GM19395 (cell line): ENCODE data around the gene ZNF521.

Source experiments
- ATAC-seq: cut with Tn5 transposase; IDR thresholded peaks from one replicate; pipeline ENCODE4 v1.9.1; 2021; ENCODE audit warnings: mild to moderate bottlenecking, moderate library complexity; ENCODE audit not compliant: unreplicated experiment

ZNF521 gene

GRCh38 chr18:25340762-25341161 lies 11.2 kb downstream of the ZNF521 start:
- no peak for ATAC-seq

DNA sequence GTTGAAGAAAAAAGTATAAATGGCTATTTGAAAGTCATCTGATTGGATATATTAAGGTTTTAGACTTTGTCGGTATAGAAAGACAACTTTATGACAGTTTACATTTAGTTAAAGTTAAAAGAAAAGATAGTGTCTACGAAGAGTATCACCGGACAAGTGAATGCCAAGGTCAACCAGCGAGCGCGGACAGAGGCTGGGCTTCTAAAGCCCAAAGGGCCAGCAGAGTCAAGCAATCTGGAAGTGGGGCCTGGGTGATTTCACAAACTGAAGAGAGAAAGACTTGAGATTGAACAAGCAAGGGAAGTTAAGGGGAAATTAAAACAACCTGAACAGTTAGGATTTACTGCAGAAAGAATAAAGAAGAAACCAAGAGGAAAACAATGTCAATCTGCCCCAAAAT lies 16.3 kb downstream of the ZNF521 start:
- ATAC-seq, result no peak

DNA sequence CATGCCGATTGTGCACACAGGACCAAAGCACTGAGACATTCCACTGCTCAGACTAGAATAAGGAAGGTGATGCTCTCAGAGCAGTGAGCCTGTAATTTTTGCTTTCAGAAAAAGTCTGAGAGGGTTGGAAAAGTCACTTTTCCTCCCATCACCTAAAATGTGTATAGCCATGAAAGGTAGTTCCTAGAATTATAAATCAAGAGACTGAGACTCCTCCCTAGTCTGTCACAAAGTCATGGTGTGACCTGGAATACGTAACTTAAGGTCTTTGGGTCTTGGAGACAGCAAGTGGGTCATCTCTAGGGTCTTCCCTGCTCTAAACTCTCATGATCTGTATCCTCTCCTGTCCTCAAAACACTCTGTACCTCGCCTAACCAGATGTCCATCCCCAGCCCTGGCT lies 16.9 kb downstream of the ZNF521 start:
- ATAC-seq, result no peak

- no peak for ATAC-seq
Observed at GRCh38 chr18:25334588-25334987, 17.4 kb downstream of the ZNF521 start.

GRCh38 chr18:25332002-25332401 lies 20.0 kb downstream of the ZNF521 start:
- no peak for ATAC-seq

DNA sequence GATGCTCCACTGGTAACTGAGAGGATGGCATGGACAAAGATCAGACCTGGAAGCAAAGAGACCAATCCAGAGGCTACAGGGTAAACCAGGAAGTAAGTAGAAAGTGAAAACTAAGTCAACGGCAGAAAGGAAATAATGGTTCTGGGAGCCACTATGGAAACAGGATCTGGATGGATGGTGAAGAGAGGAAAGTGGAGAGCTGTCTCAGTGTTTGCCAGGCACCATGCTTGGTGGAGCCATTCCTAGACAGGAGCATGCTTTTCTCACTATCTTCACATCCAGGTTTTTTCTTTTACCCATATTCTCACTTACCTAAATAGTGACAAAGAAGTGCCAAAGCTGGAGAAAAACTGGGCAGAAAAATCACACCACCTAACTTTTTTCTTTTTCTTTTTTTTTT lies 22.2 kb downstream of the ZNF521 start:
- ATAC-seq, result no peak

- no peak for ATAC-seq
Observed at GRCh38 chr18:25327584-25327983, 24.4 kb downstream of the ZNF521 start.

DNA sequence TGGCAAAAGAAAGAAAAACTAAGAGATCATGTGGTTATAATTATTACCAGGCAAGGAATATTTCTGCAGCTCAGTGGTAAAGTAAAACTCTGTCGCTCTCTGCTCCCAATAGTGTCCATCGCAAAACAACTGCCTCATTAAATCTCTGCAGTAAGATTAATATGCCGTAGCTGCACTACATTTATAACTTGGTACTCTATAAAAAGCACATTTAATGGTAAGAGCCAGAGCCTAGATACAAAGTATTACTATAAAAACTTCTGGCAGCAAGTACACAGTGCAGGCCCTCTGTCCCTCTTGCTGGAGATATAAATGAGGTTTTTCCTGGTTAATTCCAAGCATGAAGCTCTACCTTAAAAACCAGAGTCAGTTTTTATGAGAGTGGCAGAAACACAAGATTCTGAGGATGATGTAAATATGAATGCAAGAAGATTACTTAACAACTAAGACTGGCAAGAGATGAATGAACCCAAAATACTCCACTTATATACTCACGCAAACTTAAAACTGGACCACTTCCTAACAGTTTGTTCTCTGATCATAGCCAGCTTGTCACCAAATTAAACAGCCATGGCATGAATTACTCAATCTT lies 25.5 kb downstream of the ZNF521 start:
- no peak for ATAC-seq

DNA sequence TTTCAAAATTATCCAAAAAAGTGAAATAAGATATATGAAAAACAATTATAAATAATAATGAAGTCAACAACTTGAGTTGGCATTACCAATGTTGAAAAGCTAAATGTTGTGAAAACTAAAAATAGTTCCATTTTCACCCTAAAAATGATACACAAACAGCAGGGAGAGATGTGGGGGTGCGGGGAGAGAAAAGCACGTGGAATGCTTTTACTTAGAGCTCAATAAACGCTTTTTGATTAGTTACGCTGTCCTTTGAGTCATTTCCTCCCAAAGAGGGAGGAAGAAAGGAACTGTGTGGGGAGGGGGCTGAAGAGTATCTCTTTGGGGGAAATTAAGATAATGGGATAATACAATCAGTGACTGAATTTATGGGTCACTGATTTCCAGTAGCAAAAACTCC lies 29.2 kb downstream of the ZNF521 start:
- no peak for ATAC-seq

GRCh38 chr18:25316381-25317018 lies 35.5 kb downstream of the ZNF521 start:
- no peak for ATAC-seq

- no peak for ATAC-seq
Observed at GRCh38 chr18:25314838-25315190, 37.2 kb downstream of the ZNF521 start.

GRCh38 chr18:25314151-25314837 lies 37.7 kb downstream of the ZNF521 start:
- no peak for ATAC-seq

DNA sequence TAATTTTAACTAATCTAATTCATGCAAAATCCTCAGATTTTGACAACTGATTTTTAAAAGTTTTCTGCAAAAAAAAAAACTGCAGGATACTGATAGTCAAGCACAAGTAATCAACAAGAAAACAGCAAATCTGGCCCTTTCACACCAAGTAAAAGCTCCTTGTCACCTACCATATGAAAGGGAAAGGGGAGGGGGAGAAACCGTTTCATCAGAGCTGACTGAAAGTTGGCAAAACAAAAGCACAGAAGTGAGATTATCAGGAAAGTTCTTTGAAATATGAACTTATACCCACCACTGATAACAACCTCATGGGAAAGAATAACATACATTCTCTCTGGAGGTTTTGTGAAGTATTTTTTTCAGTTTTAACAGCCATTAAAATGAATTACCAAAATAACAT lies 38.7 kb downstream of the ZNF521 start:
- no peak for ATAC-seq

DNA sequence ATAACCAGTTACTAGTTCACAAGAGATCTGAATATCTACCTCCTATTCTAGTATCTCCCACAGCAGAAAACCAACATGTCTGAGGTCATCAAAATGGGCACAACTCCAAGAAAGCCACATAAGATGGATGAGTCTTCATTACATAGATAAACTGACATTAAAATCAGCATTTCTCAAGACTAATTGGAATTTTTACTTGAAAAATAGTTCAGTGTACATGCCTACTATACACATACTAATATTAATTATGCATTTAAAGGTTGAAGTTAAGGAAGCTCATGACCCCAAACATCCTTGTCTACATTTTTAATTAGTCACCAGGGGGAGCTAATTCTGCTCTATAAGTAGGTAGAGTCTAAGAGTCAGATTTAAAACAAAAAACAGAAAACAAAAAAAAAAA lies 41.9 kb downstream of the ZNF521 start:
- ATAC-seq, result no peak

- no peak for ATAC-seq
Observed at GRCh38 chr18:25308381-25308780, 43.6 kb downstream of the ZNF521 start.

- no peak for ATAC-seq
Observed at GRCh38 chr18:25307192-25307591, 44.8 kb downstream of the ZNF521 start.

DNA sequence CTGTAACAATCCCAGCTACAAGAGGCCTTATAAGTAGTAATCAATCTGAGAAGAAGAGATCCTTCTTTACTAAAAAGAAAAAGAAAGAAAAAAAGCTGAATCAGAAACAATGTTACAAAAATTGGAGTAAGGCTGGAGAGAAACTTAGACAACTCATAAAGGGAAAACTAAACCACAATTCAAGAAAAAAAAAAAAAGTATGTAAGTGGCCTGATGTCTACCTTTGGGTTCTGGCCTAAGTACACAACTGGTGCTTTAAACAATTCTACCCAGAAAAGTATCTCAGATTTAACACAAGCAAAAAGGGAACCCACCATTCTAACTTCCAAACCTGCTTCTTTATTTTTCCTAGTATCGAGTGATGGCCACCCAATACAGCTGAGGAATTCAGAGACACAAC lies 45.3 kb downstream of the ZNF521 start:
- ATAC-seq, result no peak

- no peak for ATAC-seq
Observed at GRCh38 chr18:25305584-25305983, 46.4 kb downstream of the ZNF521 start.

DNA sequence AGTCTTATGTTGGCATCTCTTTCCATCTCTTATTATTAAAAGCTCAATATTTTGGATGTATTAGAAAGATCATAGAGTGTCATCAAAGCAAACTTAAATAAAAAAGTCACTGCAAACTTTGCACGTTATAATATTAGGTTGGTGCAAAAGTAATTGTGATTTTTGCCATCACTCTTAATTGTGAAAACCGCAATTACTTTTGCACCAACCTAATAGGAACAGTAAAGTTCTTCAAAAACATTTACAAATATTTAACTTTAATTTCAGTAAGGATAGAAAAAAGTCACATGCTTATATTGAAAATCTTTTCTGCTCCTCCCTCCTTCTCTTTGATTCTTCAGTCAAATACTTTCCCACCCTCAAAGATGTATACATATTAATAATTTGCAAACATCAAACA lies 51.5 kb downstream of the ZNF521 start:
- no peak for ATAC-seq

GRCh38 chr18:25299426-25300300 lies 52.3 kb downstream of the ZNF521 start:
- no peak for ATAC-seq

DNA sequence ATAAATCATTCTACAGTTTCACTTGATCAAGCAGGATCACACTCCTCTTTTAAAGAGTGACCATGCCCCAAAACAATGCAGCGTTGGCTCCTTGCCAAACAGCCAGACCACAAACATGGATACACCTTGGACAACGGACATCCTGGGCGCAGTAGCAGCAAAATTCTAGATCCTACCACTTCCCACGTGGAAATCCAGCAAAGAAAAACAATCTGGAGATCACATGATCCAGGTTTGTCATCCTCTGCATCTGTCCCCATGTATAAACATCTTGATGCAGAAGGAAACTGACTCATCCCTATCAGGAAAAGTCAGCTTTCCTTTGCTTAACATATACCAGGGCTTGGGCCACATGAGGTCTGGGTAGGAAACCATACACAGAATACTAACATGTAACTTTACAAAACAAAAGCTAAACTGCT lies 53.1 kb downstream of the ZNF521 start:
- ATAC-seq, result no peak
